Astrocyte (in vitro differentiated cells and primary cell): ENCODE measurements around the gene TTYH3.

Experiments
- CTCF ChIP-seq: IDR thresholded peaks from 2 replicates; pipeline ENCODE4 v1.5.1; 2011; ENCODE audit warnings: low read depth, mild to moderate bottlenecking, inconsistent platforms, low read length, moderate library complexity; ENCODE audit not compliant: insufficient read depth
- EZH2 ChIP-seq: IDR thresholded peaks from 2 replicates; pipeline ENCODE4 v1.6.1; 2012; ENCODE audit warnings: mild to moderate bottlenecking, low read length, inconsistent platforms; ENCODE audit not compliant: insufficient read depth

GRCh38 chr7:2650451-2650850 lies 18.7 kb downstream of the TTYH3 start:
- TF ChIP-seq CTCF (no peak), EZH2 (no peak)
